GM18909 (cell line): ENCODE results near the gene SLCO4C1.
"Not testable (repeated sequence)": the region's sequence is repeated elsewhere in the genome, so short reads cannot be mapped to it uniquely, and the experiment has no call there.

ENCODE experiments used
- ATAC-seq: cut with Tn5 transposase; IDR thresholded peaks from one replicate; pipeline ENCODE4 v1.9.1; 2021; ENCODE audit warnings: mild to moderate bottlenecking; ENCODE audit not compliant: unreplicated experiment, poor library complexity

The SLCO4C1 gene, protein sequence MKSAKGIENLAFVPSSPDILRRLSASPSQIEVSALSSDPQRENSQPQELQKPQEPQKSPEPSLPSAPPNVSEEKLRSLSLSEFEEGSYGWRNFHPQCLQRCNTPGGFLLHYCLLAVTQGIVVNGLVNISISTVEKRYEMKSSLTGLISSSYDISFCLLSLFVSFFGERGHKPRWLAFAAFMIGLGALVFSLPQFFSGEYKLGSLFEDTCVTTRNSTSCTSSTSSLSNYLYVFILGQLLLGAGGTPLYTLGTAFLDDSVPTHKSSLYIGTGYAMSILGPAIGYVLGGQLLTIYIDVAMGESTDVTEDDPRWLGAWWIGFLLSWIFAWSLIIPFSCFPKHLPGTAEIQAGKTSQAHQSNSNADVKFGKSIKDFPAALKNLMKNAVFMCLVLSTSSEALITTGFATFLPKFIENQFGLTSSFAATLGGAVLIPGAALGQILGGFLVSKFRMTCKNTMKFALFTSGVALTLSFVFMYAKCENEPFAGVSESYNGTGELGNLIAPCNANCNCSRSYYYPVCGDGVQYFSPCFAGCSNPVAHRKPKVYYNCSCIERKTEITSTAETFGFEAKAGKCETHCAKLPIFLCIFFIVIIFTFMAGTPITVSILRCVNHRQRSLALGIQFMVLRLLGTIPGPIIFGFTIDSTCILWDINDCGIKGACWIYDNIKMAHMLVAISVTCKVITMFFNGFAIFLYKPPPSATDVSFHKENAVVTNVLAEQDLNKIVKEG

GRCh38 chr5:102296178-102296817, at the start of gene SLCO4C1:
TSS of gene SLCO4C1 (minus strand) at chr5:102296284. CDS start at chr5:102296262, 22 bp downstream.
- ATAC-seq: peak; percentile 98

DNA sequence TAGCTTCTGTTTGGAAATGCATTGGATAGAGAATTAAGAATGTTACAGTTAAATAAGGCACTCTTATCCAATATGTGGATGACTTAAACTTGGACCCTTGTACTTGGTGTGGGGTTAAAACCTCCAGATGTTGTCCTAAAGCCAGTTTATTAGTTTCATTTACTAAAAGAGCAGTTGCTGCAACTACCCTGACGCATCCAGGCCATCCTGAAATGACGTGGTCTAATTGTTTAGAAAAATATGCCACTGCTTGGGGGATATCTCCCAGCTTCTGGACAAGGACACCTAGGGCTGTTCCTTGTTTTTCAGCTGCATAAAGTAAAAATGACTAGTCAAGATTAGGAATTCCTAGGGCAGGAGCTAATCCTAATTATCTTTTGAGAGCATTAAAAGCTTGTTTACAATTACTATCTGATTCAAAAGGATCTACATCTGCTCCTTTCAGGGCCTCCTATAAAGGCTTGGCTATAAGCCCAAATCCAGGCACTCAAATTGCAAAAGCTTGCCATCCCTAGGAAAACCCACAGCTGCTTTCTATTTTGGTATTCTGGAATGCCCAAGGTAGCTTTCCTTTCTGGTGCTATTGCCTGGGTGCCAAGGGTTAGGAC, 45.7 kb upstream of the SLCO4C1 start:
- no peak for ATAC-seq

- ATAC-seq: no peak
Measured at GRCh38 chr5:102324714-102325113, 28.6 kb upstream of the SLCO4C1 start.

- ATAC-seq: not testable (repeated sequence)
Measured at GRCh38 chr5:102318801-102319200, 22.7 kb upstream of the SLCO4C1 start.

- no peak for ATAC-seq
Measured at GRCh38 chr5:102314328-102314727, 18.2 kb upstream of the SLCO4C1 start.

GRCh38 chr5:102313912-102314311, 17.8 kb upstream of the SLCO4C1 start:
- ATAC-seq: no peak

- no peak for ATAC-seq
Measured at GRCh38 chr5:102312586-102313370, 16.7 kb upstream of the SLCO4C1 start.

DNA sequence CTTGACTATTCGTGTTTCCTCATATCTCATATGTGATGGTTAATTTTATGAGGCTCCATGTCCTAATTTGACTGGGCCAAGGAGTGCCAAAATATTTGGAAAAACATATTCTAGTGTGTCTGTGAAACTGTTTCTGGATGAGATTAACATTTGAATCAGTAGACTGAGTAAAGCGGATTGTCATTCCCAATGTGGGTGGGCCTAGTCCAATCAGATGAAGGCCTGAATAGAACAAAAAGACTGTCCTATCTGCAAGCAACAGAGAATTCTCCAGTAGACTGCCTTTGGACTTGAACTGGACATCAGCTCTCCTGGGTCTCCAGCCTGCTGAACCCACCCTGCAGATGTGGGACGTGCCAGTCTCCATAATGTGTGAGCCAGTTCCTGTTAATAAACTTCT, 13.5 kb upstream of the SLCO4C1 start:
- ATAC-seq: no peak

DNA sequence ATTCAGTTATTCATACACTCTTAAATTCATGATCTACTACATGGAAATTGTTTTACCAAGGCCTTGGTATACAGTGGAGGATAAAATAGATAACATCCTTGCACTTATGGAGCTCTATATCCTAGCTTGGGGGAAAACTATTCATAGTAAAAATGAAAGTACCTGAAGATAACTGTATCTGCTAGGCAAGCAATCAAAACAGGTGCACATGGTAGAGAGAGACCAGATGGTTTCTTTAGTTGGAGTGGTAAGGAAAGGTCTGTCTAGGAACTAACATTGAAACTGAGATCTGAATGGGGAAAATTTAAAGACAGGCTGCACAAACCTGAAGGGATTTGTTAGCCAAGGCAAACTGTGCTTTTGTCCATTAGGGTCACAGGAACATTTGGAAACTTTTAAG, 11.1 kb upstream of the SLCO4C1 start:
- ATAC-seq: peak; percentile 56

DNA sequence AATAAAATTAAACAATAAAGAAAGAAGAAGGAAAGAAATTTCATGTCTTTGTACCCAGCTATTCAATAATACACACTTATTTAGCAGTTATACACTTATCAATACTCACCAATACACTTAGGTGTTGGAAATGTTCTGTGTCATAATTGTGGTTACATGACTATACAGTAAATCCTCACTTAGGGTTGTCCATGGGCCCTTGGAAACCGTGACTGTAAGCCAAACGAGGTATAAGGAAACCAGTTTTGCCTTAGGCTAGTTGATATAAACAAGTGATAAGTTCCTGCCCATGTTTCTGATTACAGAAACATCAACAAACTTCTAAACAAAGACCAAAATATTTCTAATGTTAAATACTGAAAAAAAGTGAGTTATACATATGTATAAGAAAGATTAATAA, 10.0 kb upstream of the SLCO4C1 start:
- no peak for ATAC-seq

GRCh38 chr5:102295534-102296177, 428 bp downstream of the SLCO4C1 start:
- ATAC-seq: peak; percentile 13

- ATAC-seq: no peak
Measured at GRCh38 chr5:102294886-102295395, 1.1 kb downstream of the SLCO4C1 start.

- ATAC-seq: no peak
Measured at GRCh38 chr5:102290004-102290403, 6.1 kb downstream of the SLCO4C1 start.

GRCh38 chr5:102289251-102289899, 6.7 kb downstream of the SLCO4C1 start:
- no peak for ATAC-seq

DNA sequence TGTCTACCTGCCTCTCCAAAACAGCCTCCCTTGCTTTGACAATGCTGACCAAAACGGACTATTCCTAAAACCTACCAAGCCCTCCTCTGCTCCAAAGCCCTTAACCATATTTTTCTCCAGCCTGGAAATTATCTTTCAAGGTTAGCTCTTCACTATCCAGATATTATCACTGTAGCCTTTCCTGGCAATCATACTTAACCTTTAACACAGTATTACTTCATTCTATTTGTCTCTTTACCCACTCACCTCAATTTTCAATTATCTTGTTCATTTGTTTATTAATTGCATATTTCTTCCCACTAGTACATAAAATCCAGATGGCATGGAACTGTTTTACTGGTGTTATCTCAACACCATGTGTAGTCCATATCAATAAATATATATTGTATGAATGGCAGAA, 7.5 kb downstream of the SLCO4C1 start:
- ATAC-seq: no peak

DNA sequence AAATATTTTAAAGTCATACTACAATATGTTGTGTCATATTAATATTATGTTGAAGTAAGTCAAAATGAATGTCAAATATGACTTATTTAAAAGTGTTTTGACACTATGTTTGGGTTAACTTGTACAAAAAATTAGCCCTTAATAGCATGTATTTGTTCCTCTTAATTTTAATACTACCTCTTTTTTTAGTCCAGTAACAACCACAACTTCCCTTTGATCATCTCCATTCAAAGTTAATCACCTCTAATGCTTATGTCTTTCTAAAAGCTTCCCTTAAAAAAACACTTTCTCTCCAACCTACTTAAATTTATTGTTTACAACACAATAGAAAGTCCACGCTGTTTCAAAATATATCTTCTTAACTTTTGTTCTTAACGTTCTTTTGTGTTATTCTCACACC, 9.6 kb downstream of the SLCO4C1 start:
- no peak for ATAC-seq

GRCh38 chr5:102283102-102283797, 12.8 kb downstream of the SLCO4C1 start:
- ATAC-seq: peak; percentile 66

- no peak for ATAC-seq
Measured at GRCh38 chr5:102279711-102280110, 16.4 kb downstream of the SLCO4C1 start.
